ENCODE data around the gene FBXW7. TPM values are rescaled to one million over a fixed set of nuclear protein-coding genes. Genes with fewer than 3 reads are reported as not detected.
A peak's percentile ranks its signal among the peaks of the same experiment; 100 is the strongest.

The FBXW7 gene
- total and polyA plus RNA-seq, 4 donors: 6.5 to 62.7 (median 32.5) TPM

GRCh38 chr4:152512483-152512882 is 23.4 kb downstream of the FBXW7 start:
- Histone ChIP-seq H3K36me3 (ENCODE audit: control insufficient read depth in 1 of 2, insufficient read depth in 2 of 2, low read length in 1 of 2) (no peaks in the 10 kb centered on the region), H3K4me1 (ENCODE audit: control insufficient read depth in 1 of 2, insufficient read depth in 2 of 2, low read length in 2 of 2) (no peaks in the 10 kb centered on the region), H3K4me3 (ENCODE audit: low read length in 2 of 2) (no peak overlapping the region), H3K9me3 (ENCODE audit: control insufficient read depth, low read length) (no peaks in the 10 kb centered on the region), H3K27me3 (ENCODE audit: control insufficient read depth in 1 of 2, insufficient read depth in 2 of 2, low read length in 1 of 2) (no peaks in the 10 kb centered on the region), H3K27ac (ENCODE audit: low read depth in 1 of 2, low read length in 2 of 2) (no peak overlapping the region)
- ATAC-seq (ENCODE audit: low FRiP score) (no peak), DNase-seq (no peak)
- intact Hi-C loops (cut with DNase I): no loop called here
- WGBS, 2 donors: 91 to 95% methylated on average over 5 of the region's 5 CpGs

DNA sequence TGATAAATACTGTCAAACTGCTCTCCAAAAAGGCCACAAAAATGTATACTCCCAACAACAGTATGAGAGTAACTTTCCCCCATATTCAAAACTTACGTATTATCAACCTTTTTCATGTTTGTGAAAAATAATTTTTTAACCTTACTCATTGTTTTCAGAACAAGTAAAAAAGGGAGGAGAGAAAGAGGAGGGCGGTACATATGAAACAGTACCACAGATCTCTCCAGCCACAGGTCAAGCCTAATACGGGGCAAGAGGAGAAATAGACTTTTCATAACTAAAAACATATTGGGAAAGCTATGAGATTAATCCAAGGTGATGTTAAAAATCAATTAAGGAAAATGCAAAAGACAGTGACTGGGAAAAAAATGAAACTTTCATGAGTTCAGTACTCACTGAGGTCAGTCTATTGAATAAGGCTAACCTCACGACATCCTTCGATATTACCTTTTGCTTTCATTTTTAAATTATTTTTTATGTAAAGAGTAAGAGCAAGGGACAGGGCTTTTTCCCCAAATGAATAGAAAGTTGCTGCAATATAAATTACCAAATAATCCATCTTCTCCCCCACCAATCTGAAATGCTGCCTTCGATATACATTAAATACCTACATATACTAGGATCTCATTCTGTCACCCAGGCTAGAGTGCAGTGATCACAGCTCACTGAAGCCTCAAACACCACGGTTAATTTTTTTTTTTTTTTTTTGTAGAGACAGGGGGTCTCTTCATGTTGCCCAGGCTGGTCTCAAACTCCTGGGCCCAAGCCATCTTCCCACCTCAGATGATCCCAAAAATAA is 25.3 kb downstream of the FBXW7 start:
- Histone ChIP-seq H3K9me3 (ENCODE audit: control insufficient read depth, low read length) (no peaks in the 10 kb centered on the region), H3K36me3 (ENCODE audit: control insufficient read depth in 1 of 2, insufficient read depth in 2 of 2, low read length in 1 of 2) (no peaks in the 10 kb centered on the region), H3K4me1 (ENCODE audit: control insufficient read depth in 1 of 2, insufficient read depth in 2 of 2, low read length in 2 of 2) (no peaks in the 10 kb centered on the region), H3K4me3 (ENCODE audit: low read length in 2 of 2) (no peak overlapping the region), H3K27ac (ENCODE audit: low read depth in 1 of 2, low read length in 2 of 2) (no peak overlapping the region), H3K27me3 (ENCODE audit: control insufficient read depth in 1 of 2, insufficient read depth in 2 of 2, low read length in 1 of 2) (no peaks in the 10 kb centered on the region)
- WGBS, 2 donors: 91 to 92% methylated on average over 7 of the region's 7 CpGs
- ATAC-seq (ENCODE audit: low FRiP score) (no peak), DNase-seq (no peak)
- intact Hi-C loops (cut with DNase I): no loop called here

- 80 to 87% methylated on average over 3 of the region's 3 CpGs for WGBS, 2 donors
These were observed 26.2 kb downstream of the FBXW7 start for GRCh38 chr4:152509595-152510225.

DNA sequence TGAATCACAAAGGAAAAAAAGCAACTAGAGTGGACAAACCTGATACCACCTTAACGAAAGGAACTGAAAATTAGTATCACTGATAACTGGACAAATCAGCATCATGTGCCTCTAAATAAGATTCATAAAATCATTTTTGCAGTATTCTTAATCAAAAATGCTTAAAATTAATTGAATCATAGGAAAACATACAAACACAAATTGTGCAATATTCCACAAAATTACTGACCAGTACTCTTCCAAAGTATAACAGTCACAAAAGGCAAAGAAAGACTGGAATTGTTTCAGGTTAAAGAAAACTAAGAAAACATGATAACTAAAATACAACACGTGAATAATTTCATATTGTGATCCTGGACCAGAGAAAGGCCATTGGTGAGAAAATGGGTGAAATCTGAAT is 27.1 kb downstream of the FBXW7 start:
- WGBS, 2 donors: 79 to 88% methylated on average over 2 of the region's 2 CpGs
- no peak overlapping the region for H3K4me3 ChIP-seq (ENCODE audit: low read length in 2 of 2)
- ATAC-seq (ENCODE audit: low FRiP score): no peak
- H3K9me3 ChIP-seq (ENCODE audit: control insufficient read depth, low read length): no peaks in the 10 kb centered on the region
- H3K27me3 ChIP-seq (ENCODE audit: control insufficient read depth in 1 of 2, insufficient read depth in 2 of 2, low read length in 1 of 2): no peaks in the 10 kb centered on the region
- DNase-seq: no peak
- no peaks in the 10 kb centered on the region for H3K36me3 ChIP-seq (ENCODE audit: control insufficient read depth in 1 of 2, insufficient read depth in 2 of 2, low read length in 1 of 2)
- intact Hi-C loops (cut with DNase I): no loop called here
- no peaks in the 10 kb centered on the region for H3K4me1 ChIP-seq (ENCODE audit: control insufficient read depth in 1 of 2, insufficient read depth in 2 of 2, low read length in 2 of 2)
- H3K27ac ChIP-seq (ENCODE audit: low read depth in 1 of 2, low read length in 2 of 2): no peak overlapping the region

More at GRCh38 chr4:152509595-152510225, 26.2 kb downstream of the FBXW7 start:
- DNase-seq (no peak), ATAC-seq (ENCODE audit: low FRiP score) (no peak)
- H3K4me1 ChIP-seq (ENCODE audit: control insufficient read depth in 1 of 2, insufficient read depth in 2 of 2, low read length in 2 of 2): no peaks in the 10 kb centered on the region
- H3K36me3 ChIP-seq (ENCODE audit: control insufficient read depth in 1 of 2, insufficient read depth in 2 of 2, low read length in 1 of 2): no peaks in the 10 kb centered on the region
- H3K4me3 ChIP-seq (ENCODE audit: low read length in 2 of 2): no peak overlapping the region
- H3K9me3 ChIP-seq (ENCODE audit: control insufficient read depth, low read length): no peaks in the 10 kb centered on the region
- H3K27me3 ChIP-seq (ENCODE audit: control insufficient read depth in 1 of 2, insufficient read depth in 2 of 2, low read length in 1 of 2): no peaks in the 10 kb centered on the region
- intact Hi-C loops (cut with DNase I): no loop called here
- no peak overlapping the region for H3K27ac ChIP-seq (ENCODE audit: low read depth in 1 of 2, low read length in 2 of 2)

DNA sequence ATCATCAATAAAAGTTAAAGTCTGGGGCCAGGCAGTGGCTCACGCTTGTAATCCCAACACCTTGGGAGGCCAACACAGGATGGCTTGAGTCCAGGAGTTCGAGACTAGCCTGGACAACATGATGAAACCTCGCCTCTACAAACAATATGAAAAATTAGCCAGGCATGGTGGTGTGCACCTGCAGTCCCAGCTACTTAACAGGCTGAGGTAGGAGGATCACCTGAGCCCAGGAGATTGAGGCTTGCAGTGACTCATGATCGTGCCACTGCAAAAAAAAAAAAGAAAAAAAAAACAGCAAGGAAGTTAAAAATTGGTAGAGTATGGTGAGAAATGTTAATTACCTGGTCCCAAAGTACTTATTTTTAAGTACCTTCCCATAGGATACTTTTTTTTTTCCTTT is 27.5 kb downstream of the FBXW7 start:
- DNase-seq: no peak

GRCh38 chr4:152503653-152504290 is 32.1 kb downstream of the FBXW7 start:
- ATAC-seq (ENCODE audit: low FRiP score): no peak
- Histone ChIP-seq H3K36me3 (ENCODE audit: control insufficient read depth in 1 of 2, insufficient read depth in 2 of 2, low read length in 1 of 2) (no peaks in the 10 kb centered on the region), H3K4me3 (ENCODE audit: low read length in 2 of 2) (no peak overlapping the region), H3K9me3 (ENCODE audit: control insufficient read depth, low read length) (no peaks in the 10 kb centered on the region), H3K27ac (ENCODE audit: low read depth in 1 of 2, low read length in 2 of 2) (no peak overlapping the region), H3K4me1 (ENCODE audit: control insufficient read depth in 1 of 2, insufficient read depth in 2 of 2, low read length in 2 of 2) (no peaks in the 10 kb centered on the region), H3K27me3 (ENCODE audit: control insufficient read depth in 1 of 2, insufficient read depth in 2 of 2, low read length in 1 of 2) (no peaks in the 10 kb centered on the region)
- no peak for DNase-seq
- intact Hi-C loops (cut with DNase I): loop anchor here in 1 of 2 donors (5.0 kb wide), 1 partner anchor 134 kb away; no protein-coding TSS in a partner anchor

More for the DNA sequence above, 27.5 kb downstream of the FBXW7 start:
- intact Hi-C loops (cut with DNase I): no loop called here
- no peak for ATAC-seq (ENCODE audit: low FRiP score)
- Histone ChIP-seq H3K27ac (ENCODE audit: low read depth in 1 of 2, low read length in 2 of 2) (no peak overlapping the region), H3K9me3 (ENCODE audit: control insufficient read depth, low read length) (no peaks in the 10 kb centered on the region), H3K4me3 (ENCODE audit: low read length in 2 of 2) (no peak overlapping the region), H3K27me3 (ENCODE audit: control insufficient read depth in 1 of 2, insufficient read depth in 2 of 2, low read length in 1 of 2) (no peaks in the 10 kb centered on the region), H3K36me3 (ENCODE audit: control insufficient read depth in 1 of 2, insufficient read depth in 2 of 2, low read length in 1 of 2) (no peaks in the 10 kb centered on the region), H3K4me1 (ENCODE audit: control insufficient read depth in 1 of 2, insufficient read depth in 2 of 2, low read length in 2 of 2) (no peaks in the 10 kb centered on the region)
- WGBS, 2 donors: 93 to 97% methylated on average over 4 of the region's 4 CpGs

- Histone ChIP-seq H3K36me3 (ENCODE audit: control insufficient read depth in 1 of 2, insufficient read depth in 2 of 2, low read length in 1 of 2) (no peaks in the 10 kb centered on the region), H3K9me3 (ENCODE audit: control insufficient read depth, low read length) (no peaks in the 10 kb centered on the region), H3K4me3 (ENCODE audit: low read length in 2 of 2) (no peak overlapping the region), H3K27ac (ENCODE audit: low read depth in 1 of 2, low read length in 2 of 2) (no peak overlapping the region), H3K27me3 (ENCODE audit: control insufficient read depth in 1 of 2, insufficient read depth in 2 of 2, low read length in 1 of 2) (no peaks in the 10 kb centered on the region), H3K4me1 (ENCODE audit: control insufficient read depth in 1 of 2, insufficient read depth in 2 of 2, low read length in 2 of 2) (no peaks in the 10 kb centered on the region)
- no peak for DNase-seq
- ATAC-seq (ENCODE audit: low FRiP score): no peak
- intact Hi-C loops (cut with DNase I): loop anchor here (2.0 to 5.0 kb wide), 2 partner anchors 135 to 137 kb away; no protein-coding TSS in a partner anchor
- WGBS, 2 donors: 94 to 97% methylated on average over 3 of the region's 3 CpGs
These were observed 33.9 kb downstream of the FBXW7 start for GRCh38 chr4:152501846-152502536.

- Histone ChIP-seq H3K36me3 (ENCODE audit: control insufficient read depth in 1 of 2, insufficient read depth in 2 of 2, low read length in 1 of 2) (no peaks in the 10 kb centered on the region), H3K27me3 (ENCODE audit: control insufficient read depth in 1 of 2, insufficient read depth in 2 of 2, low read length in 1 of 2) (no peaks in the 10 kb centered on the region), H3K27ac (ENCODE audit: low read depth in 1 of 2, low read length in 2 of 2) (no peak overlapping the region), H3K4me3 (ENCODE audit: low read length in 2 of 2) (no peak overlapping the region), H3K9me3 (ENCODE audit: control insufficient read depth, low read length) (no peaks in the 10 kb centered on the region), H3K4me1 (ENCODE audit: control insufficient read depth in 1 of 2, insufficient read depth in 2 of 2, low read length in 2 of 2) (no peaks in the 10 kb centered on the region)
- intact Hi-C loops (cut with DNase I): loop anchor here (2.0 to 5.0 kb wide), 2 partner anchors 136 to 138 kb away; no protein-coding TSS in a partner anchor
- DNase-seq: no peak
- 4 to 6% methylated on average over 1 of the region's 1 CpG for WGBS, 2 donors
- peak; percentile 72 for ATAC-seq (ENCODE audit: low FRiP score)
These were observed 35.0 kb downstream of the FBXW7 start for GRCh38 chr4:152500800-152501434.

Data from aorta (tissue), 5 donors.